Measurements from ENCODE around the gene PHC2. TPM values are rescaled to one million over a fixed set of nuclear protein-coding genes. Genes with fewer than 3 reads are reported as not detected.
A peak's percentile ranks its signal among the peaks of the same experiment; 100 is the strongest.

PHC2 gene
- total and polyA plus RNA-seq, 8 donors: 21.8 to 62.1 (median 42.6) TPM

GRCh38 chr1:33334081-33334552, 96.8 kb downstream of the PHC2 start:
- peak overlapping the region in 3 of 4 donors; percentile 18 to 60 (median 36) for H3K27ac ChIP-seq

GRCh38 chr1:33332881-33333280, 98.0 kb downstream of the PHC2 start:
- Histone ChIP-seq H3K36me3 (peaks cover 0 to 54% (median 34%) of the 10 kb centered on the region in 3 donors), H3K27me3 (no peaks in the 10 kb centered on the region), H3K4me3 (no peak overlapping the region), H3K27ac (peak overlapping the region in 1 of 4 donors; percentile 60), H3K9me3 (no peaks in the 10 kb centered on the region), H3K4me1 (peaks cover 11 to 40% (median 25%) of the 10 kb centered on the region in 3 donors)
- FAIRE-seq: no peak
- no peak for DNase-seq
- intact Hi-C loops (cut with DNase I): no loop called here
- TF ChIP-seq CTCF (IDR thresholded peaks at IDR 0.05): no peak
- 68 to 76% methylated on average over 5 of the region's 5 CpGs for WGBS, 2 donors
- peak in 1 of 4 donors; percentile 25 for ATAC-seq

More at GRCh38 chr1:33334081-33334552, 96.8 kb downstream of the PHC2 start:
- DNase-seq (no peak), ATAC-seq (peak in 2 of 4 donors; percentile 12 to 25), FAIRE-seq (no peak)
- H3K9me3 ChIP-seq: no peaks in the 10 kb centered on the region
- H3K4me1 ChIP-seq: peaks cover 21 to 47% (median 37%) of the 10 kb centered on the region in 3 donors
- H3K36me3 ChIP-seq: peaks cover 0 to 42% (median 27%) of the 10 kb centered on the region in 3 donors
- no peak overlapping the region for H3K4me3 ChIP-seq
- intact Hi-C loops (cut with DNase I): no loop called here
- WGBS, 2 donors: 57 to 58% methylated on average over 17 of the region's 17 CpGs
- no peaks in the 10 kb centered on the region for H3K27me3 ChIP-seq
- no peak for TF ChIP-seq CTCF (IDR thresholded peaks at IDR 0.05)

GRCh38 chr1:33332357-33332789, 98.5 kb downstream of the PHC2 start:
- no peak for FAIRE-seq

GRCh38 chr1:33331444-33332356, 99.2 kb downstream of the PHC2 start:
- Histone ChIP-seq H3K9me3 (no peaks in the 10 kb centered on the region), H3K36me3 (peaks cover 0 to 66% (median 34%) of the 10 kb centered on the region in 3 donors), H3K27ac (peak overlapping the region in 1 of 4 donors; percentile 60), H3K4me3 (no peak overlapping the region), H3K27me3 (no peaks in the 10 kb centered on the region), H3K4me1 (peaks cover 11 to 34% (median 14%) of the 10 kb centered on the region in 3 donors)
- FAIRE-seq (no peak), DNase-seq (no peak), ATAC-seq (no peak)
- intact Hi-C loops (cut with DNase I): no loop called here
- WGBS, 2 donors: 82 to 84% methylated on average over 10 of the region's 10 CpGs
- TF ChIP-seq CTCF (IDR thresholded peaks at IDR 0.05): no peak

More at GRCh38 chr1:33332357-33332789, 98.5 kb downstream of the PHC2 start:
- Histone ChIP-seq H3K4me3 (no peak overlapping the region), H3K27ac (peak overlapping the region in 1 of 4 donors; percentile 60), H3K36me3 (peaks cover 0 to 60% (median 34%) of the 10 kb centered on the region in 3 donors), H3K4me1 (peaks cover 11 to 40% (median 20%) of the 10 kb centered on the region in 3 donors), H3K9me3 (no peaks in the 10 kb centered on the region), H3K27me3 (no peaks in the 10 kb centered on the region)
- intact Hi-C loops (cut with DNase I): no loop called here
- DNase-seq (no peak), ATAC-seq (peak in 2 of 4 donors; percentile 29 to 46)
- no peak for TF ChIP-seq CTCF (IDR thresholded peaks at IDR 0.05)
- WGBS, 2 donors: 76 to 77% methylated on average over 10 of the region's 10 CpGs
